ENCODE data around the gene PHYHD1.

- TF ChIP-seq CTCF (IDR thresholded peaks at IDR 0.05) (no peak), POLR2A (IDR thresholded peaks at IDR 0.05) (no peak)
Measured at GRCh38 chr9:128920381-128921058, at the start of gene PHYHD1.

All from body of pancreas (tissue), 4 donors.